HG02884 (cell line): ENCODE measurements around the gene PCDHGA3.
"Not testable (repeated sequence)": the region's sequence is repeated elsewhere in the genome, so short reads cannot be mapped to it uniquely, and the experiment has no call there.

Experiments used
- ATAC-seq: cut with Tn5 transposase; IDR thresholded peaks from one replicate; pipeline ENCODE4 v1.9.1; 2021; ENCODE audit warnings: mild to moderate bottlenecking, moderate library complexity; ENCODE audit not compliant: unreplicated experiment

PCDHGA3 gene

GRCh38 chr5:141382469-141383294 lies 39.1 kb downstream of the PCDHGA3 start, which contains the start of gene PCDHGA7:
TSS of gene PCDHGA7 (plus strand) at chr5:141382742. CDS start at chr5:141382900, 158 bp downstream.
- ATAC-seq, result no peak

GRCh38 chr5:141383345-141383744 lies 39.7 kb downstream of the PCDHGA3 start:
- no peak for ATAC-seq

- no peak for ATAC-seq
These were observed 41.0 kb downstream of the PCDHGA3 start for GRCh38 chr5:141384471-141385267.

GRCh38 chr5:141387557-141388311 lies 44.1 kb downstream of the PCDHGA3 start, which contains the start of gene PCDHGB4:
TSS of gene PCDHGB4 (plus strand) at chr5:141387698. CDS start at chr5:141387885, 187 bp downstream.
- ATAC-seq, result peak; percentile 95

- ATAC-seq, result no peak
These were observed 45.0 kb downstream of the PCDHGA3 start for GRCh38 chr5:141388661-141389060.

GRCh38 chr5:141389153-141390042 lies 45.8 kb downstream of the PCDHGA3 start:
- no peak for ATAC-seq

GRCh38 chr5:141392429-141393198 lies 49.0 kb downstream of the PCDHGA3 start, which contains the start of gene PCDHGA8:
TSS of gene PCDHGA8 (plus strand) at chr5:141392633. CDS start at chr5:141392814, 181 bp downstream.
- no peak for ATAC-seq

GRCh38 chr5:141393267-141393666 lies 49.6 kb downstream of the PCDHGA3 start:
- no peak for ATAC-seq

GRCh38 chr5:141394401-141395187 lies 51.0 kb downstream of the PCDHGA3 start:
- ATAC-seq, result not testable (repeated sequence)
